Measurements from ENCODE around the gene POU6F2. TPM values are rescaled to one million over a fixed set of nuclear protein-coding genes. Genes with fewer than 3 reads are reported as not detected.

The POU6F2 gene
- total RNA-seq, 1 donor from 2014 or later: 9.2 TPM

DNA sequence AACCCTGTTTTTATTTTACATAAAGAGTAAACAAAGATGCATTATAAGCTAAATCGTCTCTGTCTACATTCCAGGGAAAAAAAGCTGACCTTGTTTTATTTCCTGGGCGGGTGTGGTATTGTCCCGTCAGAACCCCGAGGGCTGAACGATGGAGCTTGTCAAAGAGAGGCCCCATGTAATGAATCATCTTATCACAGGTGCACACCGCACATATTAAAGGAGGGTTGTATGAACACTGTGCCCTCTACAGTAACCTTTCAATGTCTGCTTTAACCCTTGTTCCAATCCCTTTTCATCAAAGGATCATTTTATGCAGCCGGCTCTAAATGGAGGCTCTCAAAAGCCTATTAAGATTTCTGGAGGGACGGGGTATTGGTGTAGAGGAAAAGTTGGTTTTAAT is 430.0 kb downstream of the POU6F2 start:
- Mint-ChIP-seq H3K4me1 (peaks cover 18% of the 10 kb centered on the region), H3K4me3 (no peak overlapping the region), H3K27me3 (ENCODE audit: low read depth) (no peaks in the 10 kb centered on the region), H3K27ac (no peak overlapping the region), H3K9me3 (no peaks in the 10 kb centered on the region), H3K36me3 (no peaks in the 10 kb centered on the region)
- no peak for DNase-seq (ENCODE audit: low spot score in 2 of 2, unreplicated experiment in 2 of 2)
- TF ChIP-seq CTCF (IDR thresholded peaks at IDR 0.05; ENCODE audit: unreplicated experiment): no peak

DNA sequence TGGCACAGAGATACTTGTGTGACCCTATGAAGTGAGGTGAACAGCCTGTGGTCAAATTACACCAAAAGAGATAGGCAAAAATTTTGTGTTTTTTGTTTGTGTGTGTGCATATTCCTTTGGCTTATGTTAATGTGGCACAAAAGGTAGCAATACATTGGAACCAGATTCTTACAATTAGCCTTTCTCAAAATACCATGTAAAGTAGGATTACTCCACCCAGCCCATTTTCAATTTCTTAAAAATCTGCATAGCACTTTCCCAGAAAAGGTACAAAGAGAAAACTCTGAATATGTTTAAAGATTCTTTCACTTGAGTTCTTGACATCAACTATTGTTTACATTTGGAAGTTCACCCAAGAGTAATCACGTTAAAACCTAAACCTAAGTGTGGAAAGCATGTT is 431.2 kb downstream of the POU6F2 start:
- DNase-seq (ENCODE audit: low spot score in 2 of 2, unreplicated experiment in 2 of 2): no peak
- TF ChIP-seq CTCF (IDR thresholded peaks at IDR 0.05; ENCODE audit: unreplicated experiment): no peak
- Mint-ChIP-seq H3K9me3 (no peaks in the 10 kb centered on the region), H3K36me3 (no peaks in the 10 kb centered on the region), H3K4me3 (no peak overlapping the region), H3K4me1 (peaks cover 19% of the 10 kb centered on the region), H3K27ac (no peak overlapping the region), H3K27me3 (ENCODE audit: low read depth) (peaks cover under 1% of the 10 kb centered on the region)

- no peaks in the 10 kb centered on the region for H3K9me3 Mint-ChIP-seq
- H3K27me3 Mint-ChIP-seq (ENCODE audit: low read depth): peaks cover 6% of the 10 kb centered on the region
- no peak overlapping the region for H3K27ac Mint-ChIP-seq
Observed at GRCh38 chr7:39410582-39410981, 432.9 kb downstream of the POU6F2 start.

GRCh38 chr7:39413636-39414223 is 436.0 kb downstream of the POU6F2 start:
- DNase-seq (ENCODE audit: low spot score in 2 of 2, unreplicated experiment in 2 of 2): no peak
- Mint-ChIP-seq H3K27ac (peak overlapping the region; percentile 11), H3K27me3 (ENCODE audit: low read depth) (peaks cover 7% of the 10 kb centered on the region), H3K4me3 (peak overlapping the region; percentile 83), H3K36me3 (no peaks in the 10 kb centered on the region), H3K4me1 (peaks cover 8% of the 10 kb centered on the region), H3K9me3 (no peaks in the 10 kb centered on the region)
- no peak for TF ChIP-seq CTCF (IDR thresholded peaks at IDR 0.05; ENCODE audit: unreplicated experiment)

More at GRCh38 chr7:39410582-39410981, 432.9 kb downstream of the POU6F2 start:
- no peak for TF ChIP-seq CTCF (IDR thresholded peaks at IDR 0.05; ENCODE audit: unreplicated experiment)
- H3K4me1 Mint-ChIP-seq: peaks cover 27% of the 10 kb centered on the region
- no peak overlapping the region for H3K4me3 Mint-ChIP-seq
- no peak for DNase-seq (ENCODE audit: low spot score in 2 of 2, unreplicated experiment in 2 of 2)
- H3K36me3 Mint-ChIP-seq: no peaks in the 10 kb centered on the region

- peaks cover 7% of the 10 kb centered on the region for H3K27me3 Mint-ChIP-seq (ENCODE audit: low read depth)
- peak overlapping the region; percentile 11 for H3K27ac Mint-ChIP-seq
- peak; percentile 35 to 53 for DNase-seq (ENCODE audit: low spot score in 2 of 2, unreplicated experiment in 2 of 2)
- H3K4me3 Mint-ChIP-seq: peak overlapping the region; percentile 83
- no peak for TF ChIP-seq CTCF (IDR thresholded peaks at IDR 0.05; ENCODE audit: unreplicated experiment)
- H3K4me1 Mint-ChIP-seq: peaks cover 8% of the 10 kb centered on the region
- no peaks in the 10 kb centered on the region for H3K9me3 Mint-ChIP-seq
- no peaks in the 10 kb centered on the region for H3K36me3 Mint-ChIP-seq
Observed at GRCh38 chr7:39414224-39415035, 436.7 kb downstream of the POU6F2 start.

All from mesothelial cell of epicardium (in vitro differentiated cells).